Astrocyte of the spinal cord (primary cell): ENCODE measurements around the gene SMPD3.
"Not testable (repeated sequence)": the region's sequence is repeated elsewhere in the genome, so short reads cannot be mapped to it uniquely, and the experiment has no call there.

Experiments used
- DNase-seq: peaks from one replicate; pipeline ENCODE4 v3.0.0; 2011; ENCODE audit warnings: low read depth, low spot score
- H3K4me3 ChIP-seq: 2 replicates; pipeline ENCODE4 v1.5.1; 2011; ENCODE audit warnings: low read depth, mild to moderate bottlenecking, low read length, moderate library complexity
- in situ Hi-C: cut with HindIII; loops from 2 replicates; pipeline ENCODE4 v1.10.0; 2017; ENCODE audit warnings: low sequenced_read_pairs
- TF ChIP-seq, protein P1 (sequence below): IDR thresholded peaks from 2 replicates; pipeline ENCODE4 v1.5.1; 2012; ENCODE audit warnings: low read depth, mild to moderate bottlenecking, low read length, inconsistent platforms

The SMPD3 gene

DNA sequence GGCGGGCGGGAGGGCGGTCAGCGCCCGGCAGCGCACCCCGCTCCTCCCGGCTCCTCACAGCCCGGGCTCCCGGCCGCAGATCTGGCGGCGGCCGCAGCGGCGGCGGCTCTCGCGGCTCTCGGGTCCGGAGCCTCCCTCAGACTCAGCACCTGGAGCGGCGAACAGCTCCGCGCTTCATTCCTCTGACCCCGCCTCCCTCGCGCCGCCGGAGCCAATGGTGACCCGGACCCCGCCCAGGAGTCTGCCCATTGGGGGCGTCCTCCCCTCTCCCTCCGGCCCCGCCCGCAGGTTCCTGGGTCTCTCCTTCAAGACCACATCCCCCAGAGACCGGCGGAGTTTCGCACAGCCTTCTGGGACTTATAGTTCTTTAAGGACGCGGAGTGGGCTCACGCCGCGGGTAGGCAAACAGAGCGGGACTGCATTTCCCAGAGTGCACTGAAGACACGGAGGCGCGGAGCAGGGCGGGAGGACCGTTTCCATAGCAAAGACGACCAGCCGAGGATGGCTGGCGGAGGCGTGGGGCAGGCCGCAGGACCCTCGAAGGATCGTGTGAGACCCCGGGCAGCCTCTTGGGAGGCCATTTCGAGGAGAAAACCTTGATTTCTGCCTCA lies at the start of gene SMPD3:
TSS of gene SMPD3 (minus strand) at position 149 of the 611 bp plus-strand sequence. CDS start 76,327 bp downstream, outside the sequence.
- in situ Hi-C loops, result no loop called here
- H3K4me3 ChIP-seq, result peak within 1 kb of the TSS; percentile 38
- TF ChIP-seq, protein P1, sequence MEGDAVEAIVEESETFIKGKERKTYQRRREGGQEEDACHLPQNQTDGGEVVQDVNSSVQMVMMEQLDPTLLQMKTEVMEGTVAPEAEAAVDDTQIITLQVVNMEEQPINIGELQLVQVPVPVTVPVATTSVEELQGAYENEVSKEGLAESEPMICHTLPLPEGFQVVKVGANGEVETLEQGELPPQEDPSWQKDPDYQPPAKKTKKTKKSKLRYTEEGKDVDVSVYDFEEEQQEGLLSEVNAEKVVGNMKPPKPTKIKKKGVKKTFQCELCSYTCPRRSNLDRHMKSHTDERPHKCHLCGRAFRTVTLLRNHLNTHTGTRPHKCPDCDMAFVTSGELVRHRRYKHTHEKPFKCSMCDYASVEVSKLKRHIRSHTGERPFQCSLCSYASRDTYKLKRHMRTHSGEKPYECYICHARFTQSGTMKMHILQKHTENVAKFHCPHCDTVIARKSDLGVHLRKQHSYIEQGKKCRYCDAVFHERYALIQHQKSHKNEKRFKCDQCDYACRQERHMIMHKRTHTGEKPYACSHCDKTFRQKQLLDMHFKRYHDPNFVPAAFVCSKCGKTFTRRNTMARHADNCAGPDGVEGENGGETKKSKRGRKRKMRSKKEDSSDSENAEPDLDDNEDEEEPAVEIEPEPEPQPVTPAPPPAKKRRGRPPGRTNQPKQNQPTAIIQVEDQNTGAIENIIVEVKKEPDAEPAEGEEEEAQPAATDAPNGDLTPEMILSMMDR, result no peak
- peak; percentile 100 for DNase-seq

DNA sequence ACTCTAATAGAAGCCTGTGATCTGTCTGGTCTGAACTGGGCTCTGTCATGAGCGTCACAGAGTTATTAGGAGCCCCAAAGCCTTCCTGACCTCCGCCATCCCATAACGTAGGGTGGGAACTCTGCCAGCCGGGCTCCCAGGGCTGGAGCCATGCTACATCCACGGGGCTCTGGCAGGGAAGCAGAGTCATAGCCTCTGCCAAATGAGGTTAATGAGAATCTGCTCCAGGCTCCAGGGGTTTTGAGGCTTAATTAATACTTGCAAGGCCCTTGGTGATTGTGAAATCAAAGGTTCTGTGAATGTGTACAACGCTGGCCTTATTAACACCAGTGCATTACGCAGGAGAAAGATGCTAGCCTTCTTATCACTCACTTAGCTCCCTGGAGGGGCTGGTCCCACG lies 48.4 kb upstream of the SMPD3 start:
- no peak for DNase-seq
- no peak overlapping the region for H3K4me3 ChIP-seq
- TF ChIP-seq, protein P1, result no peak
- in situ Hi-C loops, result no loop called here

DNA sequence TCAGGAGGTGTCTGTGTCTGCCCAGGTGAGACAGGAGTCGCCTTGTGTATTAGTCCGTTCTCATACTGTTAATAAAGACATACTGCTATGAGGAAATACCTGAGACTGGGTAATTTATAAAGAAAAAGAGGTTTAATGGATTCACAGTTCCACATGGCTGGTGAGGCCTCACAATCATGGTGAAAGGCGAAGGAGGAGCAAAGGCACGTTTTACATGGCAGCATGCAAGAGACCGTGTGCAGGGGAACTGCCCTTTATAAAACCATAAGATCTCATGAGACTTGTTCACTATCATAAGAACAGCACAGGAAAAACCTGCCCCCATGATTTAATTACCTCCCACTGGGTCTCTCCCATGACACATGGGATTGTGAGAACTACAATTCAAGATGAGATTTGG lies 46.0 kb upstream of the SMPD3 start:
- DNase-seq, in situ Hi-C loops, H3K4me3 ChIP-seq: not testable (repeated sequence)

DNA sequence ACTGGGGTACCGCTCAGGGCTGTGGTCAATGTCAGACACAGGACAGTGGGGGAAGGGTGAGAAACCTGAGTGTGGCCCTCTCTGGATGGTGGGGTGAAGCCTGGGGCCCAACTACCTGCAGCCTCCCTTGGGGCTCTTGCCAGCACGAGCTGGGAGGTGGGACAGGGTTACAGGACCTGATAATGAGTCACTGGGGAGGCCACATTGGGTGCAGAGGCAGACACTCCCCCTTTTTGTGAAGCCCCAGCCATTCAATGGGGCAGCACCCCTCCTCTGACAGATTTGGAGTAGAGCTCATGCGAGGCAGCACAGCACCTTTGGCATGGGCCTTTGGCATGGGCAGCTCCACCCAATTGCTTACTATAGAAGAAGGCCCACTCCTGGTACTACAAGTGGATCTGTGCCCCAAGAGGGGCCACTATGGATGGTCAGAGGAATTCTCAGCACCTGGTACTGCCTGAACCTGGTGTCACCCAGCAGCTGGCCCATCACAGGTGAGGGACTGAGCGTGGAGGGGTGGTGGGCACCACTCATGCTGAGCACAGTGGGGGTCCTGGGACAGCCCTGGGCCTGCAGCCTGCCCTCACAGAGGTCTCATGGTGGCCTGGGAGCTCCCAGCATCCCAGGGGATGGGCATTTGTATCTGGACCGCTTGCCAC lies 45.2 kb upstream of the SMPD3 start:
- in situ Hi-C loops, result no loop called here
- TF ChIP-seq, protein P1, result no peak
- H3K4me3 ChIP-seq, result no peak overlapping the region
- no peak for DNase-seq

DNA sequence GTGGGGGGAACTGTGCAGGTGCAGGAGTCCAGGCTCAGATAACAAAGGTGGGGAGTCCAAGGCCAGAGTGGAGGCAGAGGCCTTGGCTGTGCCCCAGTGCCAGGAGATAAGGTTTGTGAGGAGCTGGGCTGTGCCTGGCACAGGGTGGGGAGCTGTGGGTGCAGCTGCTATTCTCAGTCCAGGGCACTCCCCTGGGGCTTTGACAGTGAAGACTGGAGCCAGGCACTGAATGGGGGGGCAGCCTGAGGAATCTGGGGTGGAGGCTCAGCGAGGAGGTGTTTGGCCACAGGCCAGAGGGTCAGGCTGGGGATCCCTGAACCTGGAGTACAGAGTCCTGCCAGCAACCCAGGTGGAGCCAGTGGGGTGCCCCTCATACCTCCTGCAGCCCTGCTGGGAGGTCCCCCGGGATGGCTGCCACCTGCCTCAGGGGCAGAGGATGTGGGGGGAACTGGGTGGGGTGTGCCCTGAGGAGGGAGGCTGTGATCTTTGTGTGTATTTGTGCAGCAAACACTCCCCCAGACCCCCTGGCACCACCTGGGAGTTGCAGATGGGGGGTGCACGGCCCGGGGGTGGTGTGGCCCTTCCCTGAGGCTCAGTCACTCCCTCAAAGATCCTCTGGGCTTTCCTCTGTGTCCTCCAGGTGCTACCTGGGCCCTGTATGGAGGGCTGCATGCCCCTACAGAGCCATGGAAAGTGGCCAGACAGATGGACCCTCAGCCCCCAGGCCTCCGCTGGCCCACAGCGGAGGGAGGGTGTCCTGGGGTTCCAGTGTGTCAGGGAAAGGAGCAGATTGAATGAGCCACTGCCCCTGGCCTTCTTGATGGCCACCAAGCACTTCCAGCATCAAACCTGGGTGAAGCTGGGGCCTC lies 44.5 kb upstream of the SMPD3 start:
- TF ChIP-seq, protein P1, result no peak
- no peak overlapping the region for H3K4me3 ChIP-seq
- in situ Hi-C loops, result no loop called here
- DNase-seq, result no peak

DNA sequence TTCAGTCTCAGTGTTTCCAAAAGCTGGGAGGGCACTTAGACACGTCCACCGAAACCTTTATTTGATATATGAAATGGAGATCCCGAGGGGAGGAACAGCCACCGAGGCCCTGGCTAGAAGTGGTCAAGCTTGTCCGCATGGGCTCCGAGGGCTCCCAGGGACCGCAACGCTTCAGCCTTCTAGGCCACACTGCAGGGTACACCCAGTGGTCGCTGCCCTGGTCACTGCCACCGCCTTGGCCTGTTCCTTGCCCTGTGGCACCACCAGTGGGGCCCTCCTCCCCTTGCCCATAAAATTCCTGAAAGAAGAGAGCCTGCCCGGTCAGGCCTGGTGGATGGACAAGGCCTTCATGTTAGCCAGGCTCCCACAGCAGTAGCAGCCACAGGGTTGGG lies 43.8 kb upstream of the SMPD3 start:
- TF ChIP-seq, protein P1, result no peak
- in situ Hi-C loops, result no loop called here

DNA sequence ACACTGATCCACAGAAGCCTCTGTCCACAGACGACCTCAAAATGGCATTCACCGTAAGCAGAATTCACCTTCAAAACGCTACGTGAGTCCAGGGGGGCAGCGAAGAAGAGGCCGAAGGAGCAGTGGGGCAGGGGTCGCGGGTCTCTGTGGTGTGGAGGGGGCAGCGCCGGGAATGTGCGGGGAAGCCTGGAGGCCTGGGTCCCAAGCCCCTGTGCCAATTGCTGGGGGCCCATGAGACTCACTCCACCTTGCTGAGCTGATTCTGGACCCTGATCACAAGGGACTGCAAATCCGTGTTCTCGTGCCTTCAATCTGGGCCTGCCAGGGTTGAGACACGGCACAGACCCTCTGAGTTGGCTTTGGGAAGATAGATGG lies 43.3 kb upstream of the SMPD3 start:
- TF ChIP-seq, protein P1, result no peak
- in situ Hi-C loops, result no loop called here

More for the DNA sequence above, 43.8 kb upstream of the SMPD3 start:
- no peak overlapping the region for H3K4me3 ChIP-seq
- DNase-seq, result no peak

More for the DNA sequence above, 43.3 kb upstream of the SMPD3 start:
- DNase-seq, result no peak
- no peak overlapping the region for H3K4me3 ChIP-seq
